ENCODE results near the gene IFITM2.
"Not testable (repeated sequence)": the region's sequence is repeated elsewhere in the genome, so short reads cannot be mapped to it uniquely, and the experiment has no call there.

IFITM2 gene

GRCh38 chr11:342328-342727, 34.7 kb downstream of the IFITM2 start:
- DNase-seq (ENCODE audit: low spot score) = no peak

DNA sequence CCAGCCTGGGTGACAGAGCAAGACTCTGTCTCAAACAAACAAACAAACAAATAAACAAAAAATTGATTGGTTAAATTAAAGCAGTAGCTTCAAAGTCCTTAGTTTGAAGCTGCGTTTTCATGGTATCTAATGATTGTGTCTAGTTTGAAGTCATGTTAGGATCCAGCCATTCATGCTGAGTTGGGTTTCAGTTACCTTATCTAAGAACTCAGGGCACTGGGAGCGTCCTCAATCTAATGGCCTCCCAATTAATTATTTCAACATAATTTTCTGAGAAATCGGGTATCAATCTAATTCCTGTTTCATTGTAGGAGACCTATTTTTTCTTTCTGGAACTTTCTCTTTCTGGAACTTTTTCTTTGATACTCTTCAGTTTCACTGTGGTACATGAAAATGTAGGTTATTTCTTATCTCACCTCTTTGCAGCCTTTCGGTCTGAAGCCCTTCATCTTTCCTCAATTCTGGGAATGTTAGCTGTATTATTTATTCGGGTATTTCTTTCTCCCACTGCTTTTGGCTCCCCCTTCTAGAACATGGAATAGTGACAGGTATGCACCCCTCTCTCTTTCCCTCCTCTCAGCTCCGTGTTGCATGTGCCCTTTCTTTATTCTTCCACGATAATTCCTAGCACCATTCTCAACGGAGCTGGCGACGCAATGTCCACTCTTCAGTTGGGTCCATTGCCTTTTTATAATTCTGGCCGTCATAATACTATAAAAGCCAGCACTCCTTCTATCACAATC, 37.4 kb downstream of the IFITM2 start:
- DNase-seq (ENCODE audit: low spot score) = no peak

DNA sequence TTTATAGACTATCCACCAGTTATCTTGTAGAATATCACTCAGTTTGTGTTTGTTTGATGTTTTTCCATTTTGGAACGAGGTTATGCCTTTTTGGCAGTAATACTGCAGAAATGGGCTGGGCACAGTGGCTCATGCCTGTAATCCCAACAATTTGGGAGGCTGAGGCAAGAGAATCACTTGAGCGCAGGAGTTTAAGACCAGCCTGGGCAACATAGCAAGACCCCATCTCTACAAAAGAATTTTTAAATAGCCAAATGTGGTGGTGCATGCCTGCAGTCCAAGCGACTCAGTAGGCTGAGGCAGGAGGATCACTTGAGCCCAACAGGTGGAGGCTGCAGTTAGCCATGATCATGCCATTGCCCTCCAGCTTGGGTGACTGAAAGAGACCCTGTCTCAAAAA, 38.9 kb downstream of the IFITM2 start:
- DNase-seq (ENCODE audit: low spot score) = no peak

- DNase-seq (ENCODE audit: low spot score) = not testable (repeated sequence)
These were observed 41.8 kb downstream of the IFITM2 start for GRCh38 chr11:349270-349954.

DNA sequence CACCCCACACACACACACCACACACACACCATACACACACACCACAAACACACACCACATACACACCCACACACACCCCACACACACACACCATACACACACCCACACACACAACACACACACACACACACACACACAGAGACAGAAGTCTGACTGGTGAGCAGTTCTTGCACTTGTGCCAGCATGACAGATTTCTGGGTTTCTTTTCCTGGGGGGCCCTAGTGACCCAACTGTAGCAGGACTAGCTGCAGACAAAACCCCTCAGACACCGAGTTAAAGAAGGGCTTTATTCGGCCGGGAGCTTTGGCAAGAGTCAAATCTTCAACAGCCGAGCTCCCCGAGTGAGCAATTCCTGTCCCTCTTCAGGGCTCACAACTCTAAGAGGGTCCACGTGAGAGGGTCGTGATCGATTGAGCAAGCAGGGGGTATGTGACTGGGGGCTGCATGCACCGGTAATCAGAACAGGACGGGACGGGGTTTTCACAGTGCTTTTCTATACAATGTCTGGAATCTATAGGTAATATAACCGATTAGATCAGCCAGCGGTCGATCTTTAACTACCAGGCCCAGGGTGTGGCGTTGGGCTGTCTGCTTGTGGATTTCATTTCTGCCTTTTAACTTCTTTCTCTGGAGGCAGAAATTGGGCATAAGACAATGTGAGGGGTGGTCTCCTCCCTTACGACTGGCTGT, 42.6 kb downstream of the IFITM2 start:
- DNase-seq (ENCODE audit: low spot score) = not testable (repeated sequence)

DNA sequence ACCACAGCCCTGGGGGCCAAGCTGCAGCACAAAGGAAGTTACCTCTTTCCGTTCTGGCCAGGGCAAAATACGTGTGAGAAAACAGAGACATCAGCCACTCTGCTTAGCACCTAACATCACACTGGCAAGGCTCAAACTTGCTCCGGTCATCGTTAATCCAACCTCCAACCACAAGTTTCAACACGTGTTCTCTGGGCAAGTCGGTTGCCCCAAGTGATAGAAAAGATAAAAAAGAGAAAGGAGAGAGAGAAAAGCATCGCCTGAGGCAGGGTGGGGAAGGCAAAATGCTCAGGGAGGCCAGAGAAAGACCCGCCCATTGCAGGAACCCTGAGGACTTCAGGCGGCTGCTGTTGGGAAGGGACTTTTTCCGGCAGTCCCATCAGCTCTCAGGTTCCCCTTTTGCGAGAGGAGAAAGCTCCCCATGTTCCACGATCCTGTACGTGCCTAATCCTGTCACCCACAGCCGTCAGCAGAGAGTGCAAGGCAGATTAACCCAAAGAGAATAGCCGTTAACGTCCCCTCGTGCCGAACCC, 43.2 kb downstream of the IFITM2 start:
- DNase-seq (ENCODE audit: low spot score) = no peak

- DNase-seq (ENCODE audit: low spot score) = no peak
These were observed 43.8 kb downstream of the IFITM2 start for GRCh38 chr11:351411-351810.

- no peak for DNase-seq (ENCODE audit: low spot score)
These were observed 44.9 kb downstream of the IFITM2 start for GRCh38 chr11:352456-353031.

- DNase-seq (ENCODE audit: low spot score) = peak; percentile 71
These were observed 45.7 kb downstream of the IFITM2 start for GRCh38 chr11:353179-353873.

- DNase-seq (ENCODE audit: low spot score) = peak; percentile 91
These were observed 48.2 kb downstream of the IFITM2 start for GRCh38 chr11:355581-356458.

GRCh38 chr11:356610-357009, 49.0 kb downstream of the IFITM2 start:
- DNase-seq (ENCODE audit: low spot score) = no peak

GRCh38 chr11:357582-357981, 50.0 kb downstream of the IFITM2 start:
- no peak for DNase-seq (ENCODE audit: low spot score)

DNA sequence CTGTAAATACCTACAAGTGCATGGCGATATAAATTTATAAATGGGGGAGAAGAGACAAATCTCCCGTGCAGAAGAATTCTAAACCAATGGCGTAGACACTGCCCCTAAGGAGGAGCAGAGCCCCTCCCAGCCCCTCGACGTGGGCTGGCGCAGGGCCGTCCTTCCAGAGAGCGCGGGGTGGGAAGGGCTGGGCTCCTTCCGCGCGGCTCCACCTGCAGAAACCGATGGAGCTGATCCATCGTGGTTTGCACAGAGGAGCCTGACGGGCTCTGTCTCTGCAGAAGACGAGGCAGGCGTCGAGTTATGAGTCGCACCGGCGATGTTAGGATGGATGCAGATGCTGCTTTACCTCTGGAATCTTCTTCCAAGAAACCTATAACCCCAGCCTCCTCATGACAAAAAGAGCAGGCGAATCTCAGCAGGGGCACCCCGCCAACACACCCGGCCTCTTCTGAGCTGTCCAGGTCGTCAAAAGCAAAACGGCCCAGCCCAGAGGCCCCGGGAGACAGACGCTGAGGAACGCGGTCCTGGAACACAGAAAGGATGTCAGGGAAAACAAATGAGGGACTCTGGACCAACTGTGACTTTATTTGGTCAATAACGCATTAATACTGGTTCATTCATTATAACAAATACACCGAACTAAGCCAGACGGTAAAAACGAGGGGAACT, 50.6 kb downstream of the IFITM2 start:
- no peak for DNase-seq (ENCODE audit: low spot score)
